Measurements from ENCODE around the gene ST13.

GRCh38 chr22:40853333-40853732 lies 3.1 kb downstream of the ST13 start:
- no peak for TF ChIP-seq CTCF (IDR thresholded peaks at IDR 0.05; ENCODE audit: poor library complexity)
- TF ChIP-seq EZH2 (IDR thresholded peaks at IDR 0.05; ENCODE audit: borderline replicate concordance), result no peak

Data from hepatocyte (in vitro differentiated cells).